Activated B cell treated with CpG ODN at 0.5 μM for 24 hours (primary cell): Measurements from ENCODE around the gene COPE. TPM values are rescaled to one million over a fixed set of nuclear protein-coding genes. Genes with fewer than 3 reads are reported as not detected.

Source experiments
- ATAC-seq: fragments of 200-7000 bp; cut with Tn5 transposase; one replicate; pipeline ENCODE4 v1.10.0; 2021; ENCODE audit warnings: low read depth, mild to moderate bottlenecking, moderate library complexity
- CTCF ChIA-PET: fragments of 350-600 bp; sonication (Branson Sonifier 250); formaldehyde crosslinking; loops from one replicate; lab custom pipeline; 2021; ENCODE audit warnings: antibody characterized with exemption; lab: Charles Lee
- POLR2A ChIA-PET: fragments of 350-600 bp; sonication (Branson Sonifier 250); formaldehyde crosslinking; loops from one replicate; lab custom pipeline; 2021; ENCODE audit warnings: antibody characterized with exemption; lab: Charles Lee
- DNase-seq: peaks from one replicate; pipeline ENCODE4 v3.0.0; 2022
- H3K27ac Mint-ChIP-seq: one replicate; pipeline ENCODE4 v1.8.0; 2020; ENCODE audit warnings: mixed read lengths
- H3K27me3 Mint-ChIP-seq: one replicate; pipeline ENCODE4 v1.8.0; 2021; ENCODE audit warnings: mixed read lengths
- H3K36me3 Mint-ChIP-seq: one replicate; pipeline ENCODE4 v1.8.0; 2021; ENCODE audit warnings: low read depth, mixed read lengths
- H3K4me1 Mint-ChIP-seq: one replicate; pipeline ENCODE4 v1.8.0; 2021; ENCODE audit warnings: mixed read lengths
- H3K4me3 Mint-ChIP-seq: one replicate; pipeline ENCODE4 v1.8.0; 2020; ENCODE audit warnings: mild to moderate bottlenecking, mixed read lengths
- H3K9me3 Mint-ChIP-seq: one replicate; pipeline ENCODE4 v1.8.0; 2020; ENCODE audit warnings: mixed read lengths
- CTCF ChIP-seq: fragments of 200-600 bp; IDR thresholded peaks from one replicate; pipeline ENCODE4 v1.8.0; 2022; ENCODE audit warnings: antibody characterized with exemption, mild to moderate bottlenecking
- intact Hi-C: fragments of 100-400 bp; cut with micrococcal nuclease; formaldehyde crosslinking; loops from one replicate; pipeline ENCODE4 v1.15.1; 2024
- total RNA-seq: library from RNA; stranded (reverse); gene quantifications from 2 replicates; pipeline ENCODE4 v1.2.3, GENCODE V29; 2022

The COPE gene
- total RNA-seq, 1 donor from 2014 or later: 253 TPM

- POLR2A ChIA-PET: no interaction called here
These were observed 3.5 kb downstream of the COPE start for GRCh38 chr19:18915639-18916038.

GRCh38 chr19:18913466-18913865 lies 5.7 kb downstream of the COPE start:
- TF ChIP-seq CTCF: no peak
- Mint-ChIP-seq H3K4me3 (no peak overlapping the region), H3K27me3 (no peaks in the 10 kb centered on the region), H3K27ac (no peak overlapping the region), H3K4me1 (peaks cover 25% of the 10 kb centered on the region), H3K36me3 (peaks cover 52% of the 10 kb centered on the region), H3K9me3 (no peaks in the 10 kb centered on the region)
- ChIA-PET CTCF (no interaction called here), POLR2A (no interaction called here)
- intact Hi-C loops: loop anchor here (10.0 kb wide), 1 partner anchor 221 kb away; the partner anchor contains the start of gene TMEM161A
- ATAC-seq (no peak), DNase-seq (no peak)

More at GRCh38 chr19:18915639-18916038, 3.5 kb downstream of the COPE start:
- Mint-ChIP-seq H3K27me3 (no peaks in the 10 kb centered on the region), H3K4me1 (peaks cover 44% of the 10 kb centered on the region), H3K4me3 (no peak overlapping the region), H3K9me3 (no peaks in the 10 kb centered on the region), H3K27ac (no peak overlapping the region), H3K36me3 (peaks cover 49% of the 10 kb centered on the region)
- intact Hi-C loops: loop anchor here (5.0 to 10.0 kb wide), 5 partner anchors 147 to 328 kb away; partner anchors contain the start of genes CRTC1, REX1BD, SLC25A42 and TMEM161A
- DNase-seq (no peak), ATAC-seq (no peak)
- no peak for TF ChIP-seq CTCF
- CTCF ChIA-PET: interaction anchor here (1.0 kb wide), 1 partner anchor 465 kb away, joined by 3 read pairs; no protein-coding TSS in a partner anchor

GRCh38 chr19:18912933-18913332 lies 6.3 kb downstream of the COPE start:
- Mint-ChIP-seq H3K4me3 (no peak overlapping the region), H3K4me1 (peaks cover 21% of the 10 kb centered on the region), H3K27me3 (no peaks in the 10 kb centered on the region), H3K9me3 (no peaks in the 10 kb centered on the region), H3K27ac (no peak overlapping the region), H3K36me3 (peaks cover 53% of the 10 kb centered on the region)
- no peak for TF ChIP-seq CTCF
- no peak for DNase-seq
- ATAC-seq: no peak
- POLR2A ChIA-PET: no interaction called here
- CTCF ChIA-PET: no interaction called here
- intact Hi-C loops: loop anchor here (10.0 kb wide), 1 partner anchor 222 kb away; the partner anchor contains the start of gene TMEM161A

- Mint-ChIP-seq H3K4me3 (no peak overlapping the region), H3K36me3 (peaks cover 57% of the 10 kb centered on the region), H3K9me3 (no peaks in the 10 kb centered on the region), H3K27me3 (no peaks in the 10 kb centered on the region), H3K27ac (no peak overlapping the region), H3K4me1 (peaks cover 11% of the 10 kb centered on the region)
- ChIA-PET POLR2A (no interaction called here), CTCF (no interaction called here)
- intact Hi-C loops: loop anchor here (10.0 kb wide), 1 partner anchor 224 kb away; the partner anchor contains the start of gene TMEM161A
- ATAC-seq (no peak), DNase-seq (no peak)
- TF ChIP-seq CTCF: no peak
These were observed 8.3 kb downstream of the COPE start for GRCh38 chr19:18910801-18911436.

- ATAC-seq (no peak), DNase-seq (no peak)
- intact Hi-C loops: loop anchor here (10.0 kb wide), 1 partner anchor 225 kb away; the partner anchor contains the start of gene TMEM161A
- Mint-ChIP-seq H3K4me3 (no peak overlapping the region), H3K9me3 (no peaks in the 10 kb centered on the region), H3K36me3 (peaks cover 59% of the 10 kb centered on the region), H3K4me1 (peaks cover 4% of the 10 kb centered on the region), H3K27me3 (no peaks in the 10 kb centered on the region), H3K27ac (no peak overlapping the region)
- no peak for TF ChIP-seq CTCF
- ChIA-PET POLR2A (no interaction called here), CTCF (no interaction called here)
These were observed 9.2 kb downstream of the COPE start for GRCh38 chr19:18910010-18910409.
